ENCODE measurements around the gene WEE1. TPM values are rescaled to one million over a fixed set of nuclear protein-coding genes. Genes with fewer than 3 reads are reported as not detected.
A peak's percentile ranks its signal among the peaks of the same experiment; 100 is the strongest.
"Not testable (repeated sequence)": the region's sequence is repeated elsewhere in the genome, so short reads cannot be mapped to it uniquely, and the experiment has no call there.

The WEE1 gene
- total and polyA plus RNA-seq, 7 donors: 8.4 to 38.8 (median 32.4) TPM

- TF ChIP-seq EP300 (IDR thresholded peaks at IDR 0.05) (no peak), CTCF (IDR thresholded peaks at IDR 0.05) (no peak), POLR2AphosphoS5 (IDR thresholded peaks at IDR 0.05) (no peak), POLR2A (IDR thresholded peaks at IDR 0.05) (no peak)
Observed at GRCh38 chr11:9533058-9533457, 40.4 kb upstream of the WEE1 start.

GRCh38 chr11:9533736-9534473, 39.6 kb upstream of the WEE1 start:
- intact Hi-C loops (cut with DNase I): no loop called here
- Histone ChIP-seq H3K36me3 (no peaks in the 10 kb centered on the region), H3K4me3 (no peak overlapping the region), H3K9me3 (no peaks in the 10 kb centered on the region), H3K27ac (peak overlapping the region in 1 of 4 donors; percentile 12), H3K4me1 (peaks cover 0 to 33% (median 14%) of the 10 kb centered on the region in 4 donors), H3K27me3 (no peaks in the 10 kb centered on the region)
- TF ChIP-seq EP300 (IDR thresholded peaks at IDR 0.05): no peak
- no peak for TF ChIP-seq CTCF (IDR thresholded peaks at IDR 0.05)
- TF ChIP-seq POLR2AphosphoS5 (IDR thresholded peaks at IDR 0.05): no peak
- no peak for TF ChIP-seq POLR2A (IDR thresholded peaks at IDR 0.05)
- 88 to 89% methylated on average over 5 of the region's 5 CpGs for WGBS, 2 donors
- no peak for DNase-seq

More at GRCh38 chr11:9533058-9533457, 40.4 kb upstream of the WEE1 start:
- intact Hi-C loops (cut with DNase I): no loop called here
- no peak for DNase-seq
- Histone ChIP-seq H3K27ac (no peak overlapping the region), H3K9me3 (no peaks in the 10 kb centered on the region), H3K4me3 (no peak overlapping the region), H3K4me1 (peaks cover 0 to 42% (median 21%) of the 10 kb centered on the region in 4 donors), H3K27me3 (no peaks in the 10 kb centered on the region), H3K36me3 (no peaks in the 10 kb centered on the region)
- 91% methylated on average over 9 of the region's 9 CpGs for WGBS, 2 donors

- peaks cover 0 to 19% (median under 1%) of the 10 kb centered on the region in 4 donors for H3K4me1 ChIP-seq
- 76 to 77% methylated on average over 6 of the region's 6 CpGs for WGBS, 2 donors
- H3K9me3 ChIP-seq: no peaks in the 10 kb centered on the region
- DNase-seq: peak; percentile 84
- no peaks in the 10 kb centered on the region for H3K36me3 ChIP-seq
- H3K4me3 ChIP-seq: no peak overlapping the region
- H3K27ac ChIP-seq: peak overlapping the region in 3 of 4 donors; percentile 34 to 67 (median 34)
- intact Hi-C loops (cut with DNase I): no loop called here
- H3K27me3 ChIP-seq: no peaks in the 10 kb centered on the region
- TF ChIP-seq POLR2A (IDR thresholded peaks at IDR 0.05) (no peak), EP300 (IDR thresholded peaks at IDR 0.05) (no peak), CTCF (IDR thresholded peaks at IDR 0.05) (peak; percentile 25 to 53 (median 38)), POLR2AphosphoS5 (IDR thresholded peaks at IDR 0.05) (peak in 2 of 4 donors; percentile 25 to 33)
Observed at GRCh38 chr11:9535189-9535781, 38.2 kb upstream of the WEE1 start.

- intact Hi-C loops (cut with DNase I): no loop called here
- Histone ChIP-seq H3K4me1 (peaks cover 0 to 13% (median 0%) of the 10 kb centered on the region in 4 donors), H3K36me3 (no peaks in the 10 kb centered on the region), H3K4me3 (no peak overlapping the region), H3K27ac (no peak overlapping the region), H3K9me3 (no peaks in the 10 kb centered on the region), H3K27me3 (no peaks in the 10 kb centered on the region)
- no peak for TF ChIP-seq EP300 (IDR thresholded peaks at IDR 0.05)
- TF ChIP-seq POLR2A (IDR thresholded peaks at IDR 0.05): no peak
- no peak for TF ChIP-seq CTCF (IDR thresholded peaks at IDR 0.05)
- no peak for TF ChIP-seq POLR2AphosphoS5 (IDR thresholded peaks at IDR 0.05)
- 92% methylated on average over 2 of the region's 2 CpGs for WGBS, 2 donors
- DNase-seq: no peak
Observed at GRCh38 chr11:9538548-9538947, 34.9 kb upstream of the WEE1 start.

- H3K9me3 ChIP-seq; H3K4me3 ChIP-seq; H3K4me1 ChIP-seq; intact Hi-C loops (cut with DNase I); H3K27me3 ChIP-seq; H3K36me3 ChIP-seq; H3K27ac ChIP-seq; DNase-seq: not testable (repeated sequence)
- WGBS, 2 donors: 78 to 84% methylated on average over 5 of the region's 5 CpGs
Observed at GRCh38 chr11:9549216-9549615, 24.3 kb upstream of the WEE1 start.

All from sigmoid colon (tissue), 7 donors.